Vagina (tissue), 2 donors: ENCODE results near the gene RNF213.

Source experiments
- POLR2AphosphoS5 ChIP-seq, 2 donors: sonication (generic); formaldehyde crosslinking; IDR thresholded peaks; one replicate each; pipeline ENCODE4 v1.9.0; 2017; ENCODE audit warnings: antibody characterized with exemption in 2 of 2, mild to moderate bottlenecking in 2 of 2, low read depth in 1 of 2; ENCODE audit not compliant: insufficient read depth in 1 of 2
- TF ChIP-seq, protein P1 (sequence below), 3 experiments: fragments of 450-650 bp in 2 of 3; fragments of 200-600 bp in 1 of 3; sonication (generic) in 1 of 3; IDR thresholded peaks; one replicate each; pipeline ENCODE4 v1.5.1; 2017 to 2019; ENCODE audit warnings: antibody characterized with exemption in 3 of 3, mild to moderate bottlenecking in 2 of 3, moderate library complexity in 2 of 3

DNA sequence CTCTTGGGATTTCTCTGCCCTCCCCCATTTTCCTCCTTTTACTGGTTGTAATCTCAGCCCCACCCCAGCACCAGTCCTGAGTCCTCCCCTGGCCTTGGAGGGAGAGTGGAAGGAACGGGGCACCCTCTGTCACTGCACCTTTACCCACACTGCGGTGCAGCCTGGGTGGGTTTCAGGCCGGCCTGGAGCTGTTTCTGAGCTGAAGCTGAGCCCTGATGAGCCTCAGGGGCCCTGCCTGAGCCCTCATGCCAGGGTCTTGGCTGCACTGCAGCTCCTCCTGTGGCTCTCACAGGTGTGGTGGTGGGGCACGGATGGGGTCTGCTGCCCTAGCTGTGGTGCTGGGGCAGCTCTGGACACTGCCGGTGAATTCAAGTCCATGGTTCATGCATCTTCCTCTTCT is 34.5 kb downstream of the RNF213 start:
- TF ChIP-seq, protein P1, sequence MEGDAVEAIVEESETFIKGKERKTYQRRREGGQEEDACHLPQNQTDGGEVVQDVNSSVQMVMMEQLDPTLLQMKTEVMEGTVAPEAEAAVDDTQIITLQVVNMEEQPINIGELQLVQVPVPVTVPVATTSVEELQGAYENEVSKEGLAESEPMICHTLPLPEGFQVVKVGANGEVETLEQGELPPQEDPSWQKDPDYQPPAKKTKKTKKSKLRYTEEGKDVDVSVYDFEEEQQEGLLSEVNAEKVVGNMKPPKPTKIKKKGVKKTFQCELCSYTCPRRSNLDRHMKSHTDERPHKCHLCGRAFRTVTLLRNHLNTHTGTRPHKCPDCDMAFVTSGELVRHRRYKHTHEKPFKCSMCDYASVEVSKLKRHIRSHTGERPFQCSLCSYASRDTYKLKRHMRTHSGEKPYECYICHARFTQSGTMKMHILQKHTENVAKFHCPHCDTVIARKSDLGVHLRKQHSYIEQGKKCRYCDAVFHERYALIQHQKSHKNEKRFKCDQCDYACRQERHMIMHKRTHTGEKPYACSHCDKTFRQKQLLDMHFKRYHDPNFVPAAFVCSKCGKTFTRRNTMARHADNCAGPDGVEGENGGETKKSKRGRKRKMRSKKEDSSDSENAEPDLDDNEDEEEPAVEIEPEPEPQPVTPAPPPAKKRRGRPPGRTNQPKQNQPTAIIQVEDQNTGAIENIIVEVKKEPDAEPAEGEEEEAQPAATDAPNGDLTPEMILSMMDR (IDR thresholded peaks at IDR 0.05), result no peak
- no peak for TF ChIP-seq POLR2AphosphoS5 (IDR thresholded peaks at IDR 0.05; ENCODE audit: insufficient read depth in 1 of 2, low read depth in 1 of 2)
